ENCODE measurements around the gene ECI2.
A peak's percentile ranks its signal among the peaks of the same experiment; 100 is the strongest.

The ECI2 gene

GRCh38 chr6:4136354-4136831 is 1.0 kb upstream of the ECI2 start:
- FAIRE-seq: no peak

- no peak for FAIRE-seq
Measured at GRCh38 chr6:4135665-4136353, 434 bp upstream of the ECI2 start.

DNA sequence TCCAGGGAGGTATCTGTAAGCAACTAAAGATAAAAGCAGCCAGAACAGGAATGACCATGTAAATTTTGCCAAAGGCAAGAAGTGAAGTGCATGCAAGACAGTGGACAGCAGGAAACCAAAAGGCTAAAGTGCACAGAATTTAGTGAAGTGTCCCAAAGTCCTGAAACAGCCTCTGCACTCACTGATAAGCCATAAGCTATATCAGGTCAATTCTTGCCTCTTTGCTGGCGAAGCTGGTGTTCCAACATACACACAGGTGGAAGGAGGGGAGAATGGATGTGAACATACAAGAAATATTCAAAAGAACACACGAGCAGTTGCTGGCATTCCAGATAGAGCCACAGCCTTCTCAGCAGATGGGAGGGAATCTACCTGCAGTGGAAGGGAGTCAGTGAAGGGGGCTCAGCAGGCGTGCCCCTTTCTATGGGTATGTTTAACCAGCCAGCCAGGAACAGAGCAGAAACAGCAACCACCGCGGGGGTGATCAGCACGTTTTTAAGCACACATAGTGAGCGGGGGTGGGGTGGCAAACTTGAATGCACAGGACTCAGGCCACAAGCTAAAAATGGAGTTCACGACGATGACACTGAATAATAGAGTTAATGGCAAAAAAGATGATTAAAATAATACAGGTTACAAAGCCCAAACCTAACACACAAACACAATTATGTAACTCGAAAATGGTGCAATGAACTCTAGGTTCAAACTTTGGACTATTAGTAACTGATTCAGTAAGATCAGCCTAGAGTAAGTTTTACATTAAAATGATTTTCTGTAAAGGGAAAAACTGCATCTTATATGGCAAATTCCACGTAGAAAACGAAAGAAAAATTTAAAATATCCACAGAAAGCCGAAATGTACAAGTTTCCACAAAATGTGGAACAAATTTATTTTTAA is 1.2 kb downstream of the ECI2 start:
- FAIRE-seq: no peak

DNA sequence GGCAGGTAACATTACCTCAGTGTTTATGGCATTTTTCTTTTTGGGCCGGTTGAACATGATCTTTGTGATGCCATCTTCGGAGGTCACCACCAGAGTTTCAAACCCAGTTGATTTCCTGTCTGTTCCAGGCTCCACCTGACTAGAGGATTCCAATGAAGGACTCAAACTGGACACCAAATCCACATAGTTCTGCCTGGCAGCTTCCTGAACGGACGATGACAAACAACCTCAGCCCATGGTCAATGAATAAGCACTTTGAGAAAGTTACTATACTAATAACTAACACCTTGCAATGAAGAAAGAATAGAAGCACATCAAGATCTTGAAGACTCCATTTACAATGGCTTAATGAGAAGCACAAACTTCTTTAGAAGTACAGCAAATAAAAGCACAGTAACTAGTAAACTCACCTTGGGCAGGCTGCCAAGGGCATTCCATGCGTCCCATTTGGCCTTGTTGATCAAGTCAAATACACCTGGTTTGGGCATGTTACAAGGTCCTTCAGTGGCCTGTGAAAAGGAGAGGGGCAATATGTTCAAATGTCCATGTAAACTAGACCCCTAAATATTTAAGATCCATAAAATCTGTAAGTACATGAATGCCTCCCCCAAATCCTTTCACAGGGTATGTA is 4.9 kb downstream of the ECI2 start:
- FAIRE-seq: no peak

DNA sequence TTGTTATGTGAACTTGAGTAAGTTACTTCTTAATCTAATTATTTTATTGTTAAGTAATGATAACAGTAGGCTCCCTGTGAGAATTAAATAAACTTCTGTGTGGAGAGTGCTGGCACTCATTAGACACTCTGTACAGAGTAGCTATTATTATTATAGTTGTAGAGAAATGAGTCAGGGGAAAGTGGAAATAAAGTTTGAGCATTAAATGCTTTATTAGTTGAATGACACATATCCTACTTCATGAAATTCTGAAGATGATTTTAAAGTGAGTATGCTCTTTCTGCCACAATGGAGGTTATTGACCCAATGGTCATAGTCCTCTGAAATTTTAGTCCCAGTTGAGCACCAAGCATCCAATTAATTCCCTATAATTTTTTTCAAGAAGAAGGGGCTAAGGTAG is 5.9 kb downstream of the ECI2 start:
- no peak for FAIRE-seq

DNA sequence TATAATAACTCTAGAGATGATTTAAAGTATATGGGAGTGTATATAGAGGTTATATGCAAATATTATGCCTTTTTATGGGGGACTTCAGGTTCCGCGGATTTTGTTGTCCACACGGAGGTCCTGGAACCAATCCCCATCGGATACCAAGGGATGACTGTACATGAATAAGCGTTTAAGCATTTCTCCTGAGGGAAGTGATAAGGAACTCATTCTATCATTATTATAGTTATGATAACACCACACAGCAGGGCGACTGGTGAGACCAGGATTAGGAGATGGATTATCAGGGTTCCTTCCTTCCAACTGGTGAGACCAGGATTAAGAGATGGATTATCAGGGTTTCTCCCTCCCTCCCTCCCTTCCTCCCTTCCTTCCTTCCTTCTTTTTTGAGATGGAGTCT is 6.6 kb downstream of the ECI2 start:
- FAIRE-seq: no peak

DNA sequence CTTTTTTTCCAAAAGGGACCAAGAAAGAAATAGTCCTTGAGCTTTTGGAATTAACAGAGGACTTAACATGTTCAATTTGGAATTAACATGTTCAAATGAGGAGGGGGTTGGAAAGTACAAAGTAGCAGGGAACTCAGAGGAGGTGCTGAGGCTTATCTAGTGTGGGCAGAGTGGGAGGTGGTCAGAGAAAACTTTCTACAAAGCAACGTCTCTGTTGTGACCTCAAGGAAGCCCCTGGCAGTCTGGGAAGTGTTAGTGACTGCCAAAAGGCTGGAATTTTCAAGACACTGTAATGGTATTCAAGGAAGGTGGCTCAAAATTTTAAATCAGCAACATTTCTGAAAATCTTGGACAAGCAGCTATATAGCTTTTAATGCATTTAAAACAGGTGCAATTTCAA is 7.3 kb downstream of the ECI2 start:
- no peak for FAIRE-seq

DNA sequence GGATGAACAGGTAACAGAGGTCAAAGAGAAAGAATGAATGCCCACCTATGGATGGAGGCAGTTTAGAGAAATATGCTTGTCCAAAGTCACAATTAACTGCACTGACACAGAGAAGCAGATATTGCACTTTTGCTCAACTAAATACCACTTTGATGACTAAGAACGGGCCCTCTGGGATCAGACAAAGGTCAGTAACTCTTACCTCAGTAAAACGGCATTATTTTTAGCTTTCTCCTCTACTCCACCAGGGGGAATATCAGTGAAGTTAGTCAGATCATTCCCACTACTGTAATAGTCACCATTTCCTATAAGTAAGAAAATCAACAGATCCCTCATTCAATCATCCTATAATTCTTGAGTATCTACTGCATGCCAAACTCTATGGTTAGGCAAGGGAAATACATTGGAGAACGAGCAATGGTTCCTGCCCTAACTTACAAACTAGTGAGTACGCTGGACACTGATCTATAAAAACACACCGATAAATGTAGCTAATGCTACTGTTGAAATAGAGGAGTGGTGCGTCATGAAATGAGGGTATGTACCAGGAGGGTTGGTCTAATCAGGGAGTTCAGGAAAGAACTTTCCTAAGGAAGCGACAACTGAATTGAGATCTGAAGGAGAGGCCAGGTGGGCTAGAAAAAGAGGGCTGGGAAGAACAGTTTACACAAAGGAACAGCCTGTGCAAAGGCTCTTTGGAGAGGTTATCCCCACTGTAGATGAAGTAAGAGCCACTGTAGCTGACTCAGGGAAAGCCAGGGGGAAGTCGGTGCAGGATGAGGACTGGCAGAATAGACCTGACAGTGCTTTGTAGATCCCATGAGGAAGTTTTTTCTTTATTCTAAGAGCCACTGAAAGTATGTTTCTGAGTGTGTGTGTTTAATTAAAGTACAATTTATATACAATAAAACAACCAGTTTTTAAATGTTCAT is 9.2 kb downstream of the ECI2 start:
- FAIRE-seq: no peak

- no peak for FAIRE-seq
Measured at GRCh38 chr6:4125500-4125899, 9.9 kb downstream of the ECI2 start.

DNA sequence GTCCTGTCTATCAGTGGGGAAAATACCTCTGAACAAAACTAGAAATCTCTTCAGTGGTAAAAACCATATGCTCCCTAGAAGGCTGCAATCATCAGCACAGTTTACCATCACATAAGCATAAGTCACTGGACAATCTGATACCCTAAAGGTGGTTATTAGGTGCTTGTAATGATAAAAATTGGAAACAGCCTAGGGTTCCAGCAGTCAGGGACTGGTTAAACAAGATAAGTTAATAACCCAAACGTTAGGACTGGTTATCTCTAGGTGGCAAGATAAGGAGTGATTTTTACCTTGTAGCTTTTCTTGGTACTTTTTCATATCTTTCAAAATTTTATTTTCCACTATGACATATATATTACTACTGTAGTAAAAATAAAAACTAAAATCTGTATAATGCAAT is 11.0 kb downstream of the ECI2 start:
- no peak for FAIRE-seq

GRCh38 chr6:4115741-4116140 is 19.6 kb downstream of the ECI2 start:
- FAIRE-seq: no peak

GRCh38 chr6:4114123-4114522 is 21.3 kb downstream of the ECI2 start:
- FAIRE-seq: no peak

DNA sequence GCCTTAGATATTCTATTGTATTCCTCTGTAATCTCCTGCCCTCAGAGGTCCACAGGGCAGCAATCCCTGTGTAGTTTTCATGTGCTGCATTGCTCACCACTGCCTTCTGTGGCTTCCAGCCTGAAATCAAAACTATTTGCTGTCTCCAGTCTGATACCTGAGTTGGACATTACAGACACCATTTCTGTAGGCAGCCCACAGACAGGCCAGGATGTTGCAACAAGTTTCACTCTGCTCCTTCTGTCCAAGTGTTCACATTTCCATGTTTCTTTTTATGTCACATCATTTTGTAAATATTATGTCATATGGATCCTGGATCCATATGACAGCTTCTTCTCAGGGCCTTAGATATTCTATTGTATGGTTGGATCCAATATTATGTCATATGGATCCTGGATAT is 21.7 kb downstream of the ECI2 start:
- no peak for FAIRE-seq

DNA sequence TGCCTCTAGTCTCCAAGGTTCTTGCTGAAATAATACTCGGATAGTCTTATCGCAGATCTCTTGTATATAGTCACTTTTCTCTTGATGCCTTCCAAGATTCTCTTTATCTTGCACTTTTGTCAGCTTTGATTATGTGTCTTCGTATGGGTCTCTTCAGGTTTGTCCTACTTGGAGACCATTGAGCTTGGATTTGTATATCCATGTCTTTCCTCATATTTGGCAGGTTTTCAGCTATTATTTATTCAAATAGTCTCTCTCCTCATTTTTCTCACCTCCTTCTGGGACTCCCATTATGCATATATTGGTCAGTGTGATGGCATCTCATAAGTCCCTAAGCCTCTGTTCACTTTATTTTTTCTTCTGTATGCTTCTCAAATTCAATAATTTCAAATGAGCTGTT is 23.0 kb downstream of the ECI2 start:
- FAIRE-seq: no peak

- peak; percentile 94 for FAIRE-seq
Measured at GRCh38 chr6:4109363-4109815, 26.0 kb downstream of the ECI2 start.

- no peak for FAIRE-seq
Measured at GRCh38 chr6:4108561-4109093, 26.7 kb downstream of the ECI2 start.

DNA sequence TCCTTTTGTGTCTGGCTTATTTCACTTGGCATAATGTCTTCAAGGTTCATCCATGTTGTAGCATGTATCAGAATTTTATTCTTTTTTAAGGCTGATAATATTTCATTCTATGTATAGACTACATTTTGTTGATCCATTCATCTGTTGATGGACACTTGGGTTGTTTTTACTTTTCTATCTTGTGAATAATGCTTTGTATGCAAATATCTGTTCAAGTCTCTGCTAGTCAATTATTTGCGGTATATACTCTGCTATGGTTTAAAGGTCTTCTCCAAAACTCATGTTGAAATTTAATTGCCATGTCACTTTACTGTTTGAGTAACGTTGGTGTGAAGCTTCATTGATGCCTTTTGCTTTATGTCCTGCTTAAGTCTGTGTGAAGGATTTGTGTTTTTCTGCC is 27.5 kb downstream of the ECI2 start:
- FAIRE-seq: no peak

DNA sequence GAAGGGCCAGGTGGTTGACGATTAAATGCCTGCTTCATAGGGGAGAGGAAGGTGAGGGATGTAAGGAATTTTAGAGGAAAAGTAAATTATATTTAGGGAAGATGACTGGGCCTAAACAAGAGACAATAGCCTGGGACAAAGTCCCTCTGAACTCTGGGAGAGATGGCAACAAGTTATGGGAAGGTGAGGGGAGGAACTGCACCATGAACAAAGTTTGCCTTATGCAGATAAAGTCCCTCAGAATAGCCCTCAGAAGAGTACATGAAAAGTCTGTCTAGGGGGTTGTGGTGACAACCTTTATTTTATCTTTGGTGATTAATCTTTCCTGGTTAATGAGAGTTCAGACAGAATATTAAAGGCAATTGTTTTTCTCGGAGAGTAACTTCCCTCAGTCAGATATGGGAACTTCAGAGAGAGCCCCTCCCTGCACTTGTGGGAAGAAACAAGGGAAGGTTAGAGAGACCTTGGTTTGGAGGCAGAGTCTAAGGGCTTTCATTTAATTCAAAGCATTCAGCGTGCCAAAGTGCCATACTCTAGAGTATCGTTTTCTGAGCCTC is 29.3 kb downstream of the ECI2 start:
- FAIRE-seq: no peak

DNA sequence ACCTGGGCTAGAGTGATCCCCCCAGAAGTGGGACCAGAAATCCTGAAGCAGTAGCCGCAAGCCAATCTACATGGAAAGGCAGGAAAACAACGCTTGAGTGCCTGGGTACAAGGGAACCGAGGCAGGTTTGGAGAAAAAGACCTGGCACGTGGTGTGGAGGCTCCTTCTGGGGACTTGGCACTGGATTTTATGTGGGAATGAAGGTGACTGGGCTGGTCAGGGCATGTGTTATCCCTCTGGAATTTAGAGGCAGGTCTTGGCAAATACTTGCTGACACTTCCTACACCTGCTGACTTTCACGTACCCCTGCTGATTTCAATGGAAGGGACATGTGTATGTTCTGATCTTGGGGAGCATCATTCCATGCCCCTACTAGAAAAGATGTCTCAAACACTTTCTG is 31.4 kb downstream of the ECI2 start:
- no peak for FAIRE-seq

GRCh38 chr6:4102687-4103244 is 32.6 kb downstream of the ECI2 start:
- no peak for FAIRE-seq

GRCh38 chr6:4101298-4101697 is 34.1 kb downstream of the ECI2 start:
- FAIRE-seq: no peak
